Suprapubic skin (tissue), 4 donors: ENCODE data around the gene SPIRE2. TPM values are rescaled to one million over a fixed set of nuclear protein-coding genes. Genes with fewer than 3 reads are reported as not detected.

Source experiments
- DNase-seq, 2 donors: peaks; one replicate each; pipeline ENCODE4 v3.0.0-alpha.2; 2019; ENCODE audit warnings: low spot score in 2 of 2
- H3K27ac ChIP-seq: fragments of 200-600 bp; sonication (generic); one replicate; pipeline ENCODE4 v1.5.1; 2019
- H3K27me3 ChIP-seq: fragments of 200-600 bp; sonication (generic); one replicate; pipeline ENCODE4 v1.5.1; 2019
- H3K36me3 ChIP-seq: fragments of 200-600 bp; sonication (generic); one replicate; pipeline ENCODE4 v1.5.1; 2019
- H3K4me1 ChIP-seq: fragments of 200-600 bp; sonication (generic); one replicate; pipeline ENCODE4 v1.5.1; 2019
- H3K4me3 ChIP-seq: fragments of 200-600 bp; sonication (generic); one replicate; pipeline ENCODE4 v1.5.1; 2019; ENCODE audit warnings: mild to moderate bottlenecking
- H3K9me3 ChIP-seq: fragments of 200-600 bp; sonication (generic); one replicate; pipeline ENCODE4 v1.5.1; 2019
- CTCF ChIP-seq, 2 donors: fragments of 200-600 bp in 1 of 2; fragments of 450-650 bp in 1 of 2; sonication (generic) in 1 of 2; IDR thresholded peaks; one replicate each; pipeline ENCODE4 v1.5.1; 2016 to 2019; ENCODE audit warnings: antibody characterized with exemption in 2 of 2, mild to moderate bottlenecking in 1 of 2, moderate library complexity in 1 of 2
- EP300 ChIP-seq: sonication (generic); formaldehyde crosslinking; IDR thresholded peaks from one replicate; pipeline ENCODE4 v1.6.1; 2017; ENCODE audit warnings: antibody characterized with exemption
- POLR2A ChIP-seq, 2 donors: fragments of 450-650 bp; IDR thresholded peaks; one replicate each; pipeline ENCODE4 v1.6.1; 2017; ENCODE audit warnings: antibody characterized with exemption in 2 of 2, mild to moderate bottlenecking in 2 of 2, moderate library complexity in 2 of 2
- POLR2AphosphoS5 ChIP-seq, 3 donors: sonication (generic); formaldehyde crosslinking; IDR thresholded peaks; one replicate each; pipeline ENCODE4 v1.6.1; 2017; ENCODE audit warnings: antibody characterized with exemption in 3 of 3
- WGBS: methylation state at CpG from one replicate; pipeline ENCODE4 v1.1.5; 2018; 5-methylcytosine and 5-hydroxymethylcytosine counted together
- total RNA-seq, 4 donors: library from RNA; depleted of rRNA; stranded (reverse); fragments of >200 nt; gene quantifications; one replicate each; pipeline ENCODE4 v1.1.0, GENCODE V29; 2016

Gene SPIRE2
- total RNA-seq, 4 donors from 2014 or later, result 4.5 to 6.6 (median 5.5) TPM

DNA sequence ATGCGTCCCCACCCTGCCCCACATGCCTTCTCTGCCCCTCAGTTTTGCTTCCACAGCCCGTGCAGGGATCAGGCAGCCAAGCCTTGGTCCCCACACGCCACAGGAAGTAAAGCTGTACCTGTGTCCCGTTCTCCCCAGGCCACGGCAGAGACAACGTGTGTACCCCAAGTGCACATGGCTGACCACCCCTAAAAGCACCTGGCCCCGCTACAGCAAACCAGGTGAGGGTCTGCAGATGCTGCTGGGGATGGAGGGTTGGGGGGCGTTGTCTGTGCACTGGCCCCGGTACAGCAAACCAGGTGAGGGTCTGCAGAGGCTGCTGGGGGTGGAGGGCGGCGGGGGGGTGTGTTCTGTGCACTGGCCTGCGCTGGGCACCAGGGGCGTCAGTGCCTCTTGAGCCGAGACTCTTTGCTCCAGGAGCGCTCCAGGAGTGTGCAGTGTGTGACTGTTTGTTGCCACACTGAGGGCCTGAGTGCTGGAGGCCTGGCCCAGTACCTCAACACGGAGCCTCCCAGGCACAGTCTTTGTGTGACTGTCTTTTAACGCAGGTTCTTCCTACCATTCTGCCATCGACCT lies 63.9 kb downstream of the SPIRE2 start:
- no peak overlapping the region for H3K4me3 ChIP-seq
- WGBS, result 92% methylated on average over 12 of the region's 18 CpGs
- peaks cover 100% of the 10 kb centered on the region for H3K36me3 ChIP-seq
- no peak overlapping the region for H3K27ac ChIP-seq
- TF ChIP-seq CTCF (IDR thresholded peaks at IDR 0.05) (no peak), EP300 (no peak), POLR2AphosphoS5 (IDR thresholded peaks at IDR 0.05) (no peak), POLR2A (IDR thresholded peaks at IDR 0.05) (no peak)
- H3K9me3 ChIP-seq, result no peaks in the 10 kb centered on the region
- no peaks in the 10 kb centered on the region for H3K4me1 ChIP-seq
- no peaks in the 10 kb centered on the region for H3K27me3 ChIP-seq
- no peak for DNase-seq

GRCh38 chr16:89892635-89893034 lies 64.4 kb downstream of the SPIRE2 start:
- peaks cover 99% of the 10 kb centered on the region for H3K36me3 ChIP-seq
- 92% methylated on average over 7 of the region's 9 CpGs for WGBS
- no peak for TF ChIP-seq POLR2A (IDR thresholded peaks at IDR 0.05)
- no peak for TF ChIP-seq EP300
- TF ChIP-seq POLR2AphosphoS5 (IDR thresholded peaks at IDR 0.05), result no peak
- no peak for TF ChIP-seq CTCF (IDR thresholded peaks at IDR 0.05)

GRCh38 chr16:89893642-89894548 lies 65.6 kb downstream of the SPIRE2 start:
- Histone ChIP-seq H3K27ac (no peak overlapping the region), H3K36me3 (peaks cover 99% of the 10 kb centered on the region), H3K4me1 (no peaks in the 10 kb centered on the region), H3K4me3 (no peak overlapping the region), H3K27me3 (no peaks in the 10 kb centered on the region), H3K9me3 (no peaks in the 10 kb centered on the region)
- WGBS, result 93% methylated on average over 28 of the region's 45 CpGs
- TF ChIP-seq POLR2AphosphoS5 (IDR thresholded peaks at IDR 0.05), result no peak
- no peak for TF ChIP-seq CTCF (IDR thresholded peaks at IDR 0.05)
- TF ChIP-seq EP300, result no peak
- no peak for TF ChIP-seq POLR2A (IDR thresholded peaks at IDR 0.05)
- no peak for DNase-seq

More at GRCh38 chr16:89892635-89893034, 64.4 kb downstream of the SPIRE2 start:
- Histone ChIP-seq H3K27me3 (no peaks in the 10 kb centered on the region), H3K4me3 (no peak overlapping the region), H3K27ac (no peak overlapping the region), H3K4me1 (no peaks in the 10 kb centered on the region), H3K9me3 (no peaks in the 10 kb centered on the region)
- DNase-seq, result no peak

DNA sequence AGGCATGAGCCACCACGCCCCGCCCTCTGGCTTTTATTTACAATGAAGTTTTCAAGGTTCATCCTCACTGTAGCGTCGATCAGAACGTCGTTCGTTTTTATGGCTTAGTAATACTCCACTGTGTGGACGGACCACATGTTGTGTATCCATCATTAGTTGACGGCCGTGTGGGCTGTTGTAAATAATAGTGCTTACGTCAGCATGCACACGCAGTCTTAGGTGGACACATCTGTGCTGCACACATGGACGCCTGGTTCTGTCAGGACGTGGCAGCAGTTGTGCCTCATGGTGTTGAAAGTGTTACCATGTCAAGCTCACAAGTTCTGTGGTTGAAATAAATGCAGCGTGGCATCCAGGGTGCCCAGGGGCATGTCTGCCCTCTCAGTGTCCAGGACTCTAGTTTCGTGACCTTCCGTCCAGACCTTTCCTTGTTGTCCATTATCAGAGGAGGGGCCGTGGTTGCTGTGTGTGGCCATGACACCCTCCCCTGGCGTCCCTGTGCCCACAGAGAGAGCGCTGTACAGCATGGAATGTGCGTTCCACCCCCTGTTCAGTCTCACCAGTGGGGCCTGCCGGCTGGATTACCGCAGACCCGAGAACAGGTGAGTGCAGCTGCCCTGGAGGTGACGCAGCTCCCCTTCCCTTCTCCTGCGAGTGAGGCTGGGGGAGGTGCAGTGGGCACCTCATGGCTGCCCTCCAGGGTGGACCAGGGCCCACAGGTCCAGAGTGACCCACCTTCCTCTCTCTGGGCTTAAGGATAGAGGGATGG lies 67.4 kb downstream of the SPIRE2 start:
- H3K27me3 ChIP-seq, result no peaks in the 10 kb centered on the region
- no peak overlapping the region for H3K4me3 ChIP-seq
- H3K9me3 ChIP-seq, result no peaks in the 10 kb centered on the region
- H3K27ac ChIP-seq, result no peak overlapping the region
- H3K36me3 ChIP-seq, result peaks cover 99% of the 10 kb centered on the region
- DNase-seq, result no peak
- WGBS, result 88% methylated on average over 17 of the region's 26 CpGs
- TF ChIP-seq POLR2A (IDR thresholded peaks at IDR 0.05) (no peak), CTCF (IDR thresholded peaks at IDR 0.05) (no peak), EP300 (no peak), POLR2AphosphoS5 (IDR thresholded peaks at IDR 0.05) (no peak)
- H3K4me1 ChIP-seq, result no peaks in the 10 kb centered on the region

DNA sequence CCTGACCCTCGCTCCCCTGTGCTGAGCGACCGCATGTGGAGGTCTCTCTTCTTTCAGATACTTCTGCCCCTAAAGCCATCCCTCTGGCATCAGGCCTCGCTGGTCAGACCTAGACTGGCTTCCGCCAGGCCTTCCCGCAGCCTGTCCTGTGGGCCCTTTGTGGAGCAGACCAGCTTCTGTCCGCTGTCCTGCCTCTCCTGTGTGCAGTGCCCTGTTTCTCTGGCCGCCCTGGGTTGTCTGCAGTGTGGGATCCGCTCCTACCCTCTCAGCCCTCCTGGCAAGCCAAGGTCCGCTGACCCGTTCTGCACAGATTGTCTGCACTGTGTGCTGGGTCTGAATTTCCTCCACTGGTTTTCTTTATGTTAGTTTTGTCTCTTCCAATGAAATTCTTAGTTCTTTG lies 68.9 kb downstream of the SPIRE2 start:
- Histone ChIP-seq H3K9me3 (no peaks in the 10 kb centered on the region), H3K27ac (no peak overlapping the region), H3K4me1 (no peaks in the 10 kb centered on the region), H3K27me3 (no peaks in the 10 kb centered on the region), H3K36me3 (peaks cover 90% of the 10 kb centered on the region), H3K4me3 (no peak overlapping the region)
- no peak for DNase-seq
- WGBS, result 95% methylated on average over 11 of the region's 11 CpGs
- no peak for TF ChIP-seq POLR2AphosphoS5 (IDR thresholded peaks at IDR 0.05)
- no peak for TF ChIP-seq EP300
- no peak for TF ChIP-seq POLR2A (IDR thresholded peaks at IDR 0.05)
- TF ChIP-seq CTCF (IDR thresholded peaks at IDR 0.05), result no peak
